C4-2B (cell line): ENCODE data around the gene CDK15.
"Not testable (repeated sequence)": the region's sequence is repeated elsewhere in the genome, so short reads cannot be mapped to it uniquely, and the experiment has no call there.

Source experiments
- H3K27ac ChIP-seq: fragments of 450-650 bp; 2 replicates; pipeline ENCODE4 v1.5.1; 2017
- ZFX ChIP-seq: fragments of 450-650 bp; IDR thresholded peaks from 2 replicates; pipeline ENCODE4 v1.6.1; 2017
- TF ChIP-seq, protein P1 (sequence below): fragments of 450-650 bp; conservative IDR thresholded peaks from 2 replicates; pipeline ENCODE4 v1.5.1; 2017; ENCODE audit warnings: mild to moderate bottlenecking

The CDK15 gene

DNA sequence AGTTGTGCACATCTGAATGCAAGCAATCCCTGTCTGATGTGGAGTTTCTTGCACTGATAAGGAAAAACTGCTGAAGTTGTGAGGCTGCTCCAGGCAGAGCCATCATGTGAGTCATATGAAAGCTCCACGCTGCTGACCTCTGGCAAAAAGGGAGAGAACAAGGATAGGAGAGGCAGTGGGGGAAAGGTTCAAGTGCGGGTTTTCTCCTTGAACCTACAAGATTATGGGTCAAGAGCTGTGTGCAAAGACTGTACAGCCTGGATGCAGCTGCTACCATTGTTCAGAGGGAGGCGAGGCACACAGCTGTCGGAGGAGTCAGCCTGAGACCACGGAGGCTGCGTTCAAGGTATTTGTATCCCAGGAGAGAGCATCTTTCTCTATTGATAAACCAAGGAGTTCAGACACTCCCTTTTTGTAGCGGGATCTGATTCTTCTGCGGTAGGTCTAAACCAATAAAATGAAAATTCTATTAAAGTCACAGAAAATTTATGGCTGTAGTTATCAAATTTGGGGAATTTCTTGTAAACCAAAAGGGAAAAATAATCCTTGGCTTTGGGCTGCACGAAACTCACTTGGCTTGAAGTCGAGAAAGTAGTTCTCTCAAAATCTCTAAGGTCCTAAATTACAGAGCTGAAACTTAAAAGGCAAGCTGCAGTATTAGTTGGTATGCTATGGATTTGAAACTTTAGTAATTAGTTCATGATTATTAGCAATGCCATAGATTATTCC is at the start of gene CDK15:
CDK15 (plus strand) TSS at position 96 of the 729 bp plus-strand sequence; CDS start at position 224, 128 bp downstream.
- no peak within 1 kb of the TSS for H3K27ac ChIP-seq

DNA sequence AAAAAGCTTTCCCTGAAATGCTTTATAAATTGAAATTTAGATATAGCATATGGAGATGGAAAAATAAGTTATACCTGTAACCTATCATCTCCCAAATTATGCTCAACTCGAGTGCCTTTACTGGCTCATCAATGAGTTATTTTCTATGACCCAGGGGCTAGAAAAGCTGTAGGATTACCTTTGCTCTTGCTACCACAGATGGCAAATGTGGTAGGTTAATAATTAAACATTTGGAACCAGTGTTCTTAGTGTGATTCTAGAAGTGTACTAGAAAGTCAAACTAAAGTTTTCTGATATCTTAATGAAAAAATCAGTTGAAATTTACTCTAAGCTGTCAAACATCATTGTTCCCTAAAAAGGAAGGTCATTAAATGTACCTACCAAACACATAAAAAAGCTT is 48.1 kb upstream of the CDK15 start:
- no peak for TF ChIP-seq ZFX
- TF ChIP-seq, protein P1, sequence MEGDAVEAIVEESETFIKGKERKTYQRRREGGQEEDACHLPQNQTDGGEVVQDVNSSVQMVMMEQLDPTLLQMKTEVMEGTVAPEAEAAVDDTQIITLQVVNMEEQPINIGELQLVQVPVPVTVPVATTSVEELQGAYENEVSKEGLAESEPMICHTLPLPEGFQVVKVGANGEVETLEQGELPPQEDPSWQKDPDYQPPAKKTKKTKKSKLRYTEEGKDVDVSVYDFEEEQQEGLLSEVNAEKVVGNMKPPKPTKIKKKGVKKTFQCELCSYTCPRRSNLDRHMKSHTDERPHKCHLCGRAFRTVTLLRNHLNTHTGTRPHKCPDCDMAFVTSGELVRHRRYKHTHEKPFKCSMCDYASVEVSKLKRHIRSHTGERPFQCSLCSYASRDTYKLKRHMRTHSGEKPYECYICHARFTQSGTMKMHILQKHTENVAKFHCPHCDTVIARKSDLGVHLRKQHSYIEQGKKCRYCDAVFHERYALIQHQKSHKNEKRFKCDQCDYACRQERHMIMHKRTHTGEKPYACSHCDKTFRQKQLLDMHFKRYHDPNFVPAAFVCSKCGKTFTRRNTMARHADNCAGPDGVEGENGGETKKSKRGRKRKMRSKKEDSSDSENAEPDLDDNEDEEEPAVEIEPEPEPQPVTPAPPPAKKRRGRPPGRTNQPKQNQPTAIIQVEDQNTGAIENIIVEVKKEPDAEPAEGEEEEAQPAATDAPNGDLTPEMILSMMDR = no peak
- H3K27ac ChIP-seq = no peak overlapping the region

More for the DNA sequence above, at the start of gene CDK15:
- TF ChIP-seq, protein P1 = no peak
- TF ChIP-seq ZFX = no peak

DNA sequence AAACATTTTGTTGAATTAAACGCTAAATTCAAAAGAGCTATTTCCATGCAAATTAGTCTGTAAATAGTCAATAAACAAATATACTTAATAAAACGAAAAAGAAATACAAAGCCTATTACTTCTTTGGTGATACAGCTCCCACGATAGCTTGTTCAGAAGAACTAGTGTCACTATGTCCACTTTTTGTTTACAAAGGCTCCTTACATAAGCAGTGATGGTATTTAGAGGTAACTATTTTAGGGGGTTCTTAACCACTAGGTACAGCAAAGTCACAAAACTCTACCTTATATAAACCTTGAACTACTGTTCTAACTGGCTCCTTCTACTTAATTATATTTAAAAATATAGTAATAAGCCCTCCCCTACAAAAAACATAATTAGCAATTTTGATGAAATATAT is 47.5 kb upstream of the CDK15 start:
- H3K27ac ChIP-seq = no peak overlapping the region
- TF ChIP-seq ZFX = no peak
- TF ChIP-seq, protein P1 = no peak

DNA sequence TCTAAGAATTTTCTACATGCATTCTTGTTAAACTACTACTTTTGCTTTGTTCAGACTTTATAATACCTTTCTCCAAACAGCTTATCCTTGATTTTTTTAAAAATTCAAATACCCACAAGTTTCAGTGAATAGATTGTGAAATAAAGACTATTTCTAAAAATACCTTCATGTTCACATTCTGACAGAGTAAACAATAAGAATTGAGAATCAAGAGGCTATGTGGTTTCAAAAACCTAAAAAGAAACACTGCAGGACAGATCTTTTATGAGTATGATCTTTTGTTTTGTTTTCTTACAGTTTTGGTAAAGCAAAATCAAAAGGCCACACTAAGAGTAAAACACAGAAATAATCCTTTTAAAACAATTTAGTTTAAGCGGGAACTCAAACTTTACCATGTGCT is 46.8 kb upstream of the CDK15 start:
- no peak overlapping the region for H3K27ac ChIP-seq
- TF ChIP-seq ZFX = no peak
- TF ChIP-seq, protein P1 = no peak

DNA sequence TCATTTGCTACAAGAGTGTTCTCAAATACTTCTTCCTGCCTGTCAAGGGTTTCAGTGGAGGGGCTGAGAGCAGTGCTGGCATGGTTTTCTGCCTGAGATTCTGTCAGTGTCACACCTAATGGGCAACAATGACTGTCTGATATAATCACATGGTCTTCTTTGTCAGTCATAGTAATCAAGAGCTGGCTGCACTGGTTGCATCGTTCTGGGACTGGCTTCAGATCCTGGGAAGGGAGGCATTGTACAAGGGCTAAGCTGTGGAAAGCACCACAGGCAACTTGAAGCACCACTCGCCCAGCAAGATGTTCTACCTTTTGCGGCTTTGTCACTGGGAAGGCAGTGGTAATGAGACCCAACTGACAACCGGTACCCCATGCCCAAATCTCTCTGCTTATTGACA is 45.2 kb upstream of the CDK15 start:
- TF ChIP-seq ZFX = no peak
- TF ChIP-seq, protein P1 = no peak

DNA sequence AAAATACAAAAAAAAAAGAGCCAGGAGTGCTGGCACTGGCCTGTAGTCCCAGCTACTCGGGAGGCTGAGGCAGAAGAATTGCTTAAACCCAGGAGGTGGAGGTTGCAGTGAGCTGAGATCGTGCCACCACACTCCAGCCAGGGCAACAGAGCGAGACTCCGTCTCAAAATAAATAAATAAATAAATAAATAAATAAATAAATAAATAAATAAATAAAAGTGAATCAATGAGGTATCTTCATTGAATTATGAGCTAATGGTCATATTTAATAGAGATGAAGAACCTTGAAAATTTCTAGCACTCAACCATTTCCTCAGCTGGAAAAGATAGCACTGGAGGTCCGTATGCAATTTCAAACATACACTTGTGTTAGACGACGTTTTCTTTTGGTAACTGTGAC is 41.9 kb upstream of the CDK15 start:
- H3K27ac ChIP-seq = not testable (repeated sequence)

More for the DNA sequence above, 45.2 kb upstream of the CDK15 start:
- no peak overlapping the region for H3K27ac ChIP-seq

DNA sequence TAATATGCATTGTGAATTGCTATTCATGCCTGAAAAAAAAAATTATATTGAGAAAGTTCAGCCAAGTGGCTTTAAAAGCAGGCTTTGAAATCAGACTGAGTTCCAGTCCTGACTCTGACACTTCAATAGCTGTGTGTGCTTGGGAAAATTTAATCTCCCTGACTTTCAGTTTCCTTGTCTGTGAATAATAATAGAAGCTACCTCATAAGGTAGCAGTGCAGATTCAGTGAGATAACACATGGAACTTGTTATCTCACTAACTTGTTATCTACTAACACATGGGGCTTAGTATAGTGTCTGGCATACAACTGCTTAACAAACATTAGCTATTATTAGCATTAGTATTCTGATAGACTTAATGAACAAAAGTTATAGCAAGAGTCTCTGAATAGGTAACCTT is 40.5 kb upstream of the CDK15 start:
- H3K27ac ChIP-seq = no peak overlapping the region
- TF ChIP-seq, protein P1 = no peak
- TF ChIP-seq ZFX = no peak

DNA sequence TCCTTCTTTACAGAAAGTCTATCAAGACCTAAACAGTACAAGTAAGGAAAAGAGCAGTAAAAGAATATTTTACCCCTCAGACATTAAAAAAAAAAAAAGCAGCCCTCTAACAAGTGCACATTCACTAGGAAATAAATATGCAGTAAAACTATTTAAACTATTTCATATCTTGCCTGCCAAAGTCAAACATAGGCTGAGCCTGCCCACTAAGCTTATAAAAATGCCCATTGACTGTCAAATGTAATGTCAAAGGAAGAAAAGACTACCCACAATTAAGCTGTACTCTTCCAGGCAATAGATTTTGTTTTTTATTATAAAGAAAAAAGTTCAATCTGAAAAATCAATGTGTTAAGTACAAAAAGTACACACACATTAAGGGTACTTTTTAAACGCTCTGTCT is 37.4 kb upstream of the CDK15 start:
- TF ChIP-seq ZFX = no peak
- TF ChIP-seq, protein P1 = no peak
- no peak overlapping the region for H3K27ac ChIP-seq
